Progenitor cell of endocrine pancreas (in vitro differentiated cells): ENCODE results near the gene TBXAS1. TPM values are rescaled to one million over a fixed set of nuclear protein-coding genes. Genes with fewer than 3 reads are reported as not detected.
"Not testable (repeated sequence)": the region's sequence is repeated elsewhere in the genome, so short reads cannot be mapped to it uniquely, and the experiment has no call there.

Experiments used
- DNase-seq: peaks from one replicate; pipeline ENCODE4 v3.0.0; 2021; ENCODE audit warnings: low spot score; ENCODE audit not compliant: unreplicated experiment
- H3K27ac Mint-ChIP-seq: 2 replicates; pipeline ENCODE4 v1.8.0; 2021; ENCODE audit warnings: mild to moderate bottlenecking, moderate library complexity, mixed read lengths
- H3K27me3 Mint-ChIP-seq: 2 replicates; pipeline ENCODE4 v1.8.0; 2021; ENCODE audit warnings: mixed read lengths
- H3K36me3 Mint-ChIP-seq: 2 replicates; pipeline ENCODE4 v1.8.0; 2022; ENCODE audit warnings: mixed read lengths; ENCODE audit not compliant: insufficient read depth
- H3K4me1 Mint-ChIP-seq: 2 replicates; pipeline ENCODE4 v1.8.0; 2021; ENCODE audit warnings: low read depth, mixed read lengths
- H3K4me3 Mint-ChIP-seq: 2 replicates; pipeline ENCODE4 v1.8.0; 2021; ENCODE audit warnings: low read depth, mild to moderate bottlenecking, moderate library complexity, mixed read lengths
- H3K9me3 Mint-ChIP-seq: 2 replicates; pipeline ENCODE4 v1.8.0; 2021; ENCODE audit warnings: low read depth, mixed read lengths
- total RNA-seq: library from RNA; stranded (reverse); gene quantifications from 2 replicates; pipeline ENCODE4 v1.2.1, GENCODE V29; 2021
- TF ChIP-seq, protein P1 (sequence below): fragments of 200-600 bp; sonication (generic); IDR thresholded peaks from one replicate; pipeline ENCODE4 v1.5.0; 2021; ENCODE audit warnings: antibody characterized with exemption, mild to moderate bottlenecking; ENCODE audit not compliant: unreplicated experiment

TBXAS1 gene
- total RNA-seq, 1 donor from 2014 or later: 10.4 TPM

GRCh38 chr7:139840776-139841175 is 11.7 kb downstream of the TBXAS1 start:
- peaks cover 16% of the 10 kb centered on the region for H3K9me3 Mint-ChIP-seq
- H3K27me3 Mint-ChIP-seq: peaks cover 10% of the 10 kb centered on the region
- peaks cover 7% of the 10 kb centered on the region for H3K4me1 Mint-ChIP-seq
- DNase-seq: no peak
- H3K27ac Mint-ChIP-seq: no peak overlapping the region
- no peak overlapping the region for H3K4me3 Mint-ChIP-seq
- peaks cover 7% of the 10 kb centered on the region for H3K36me3 Mint-ChIP-seq
- TF ChIP-seq, protein P1, sequence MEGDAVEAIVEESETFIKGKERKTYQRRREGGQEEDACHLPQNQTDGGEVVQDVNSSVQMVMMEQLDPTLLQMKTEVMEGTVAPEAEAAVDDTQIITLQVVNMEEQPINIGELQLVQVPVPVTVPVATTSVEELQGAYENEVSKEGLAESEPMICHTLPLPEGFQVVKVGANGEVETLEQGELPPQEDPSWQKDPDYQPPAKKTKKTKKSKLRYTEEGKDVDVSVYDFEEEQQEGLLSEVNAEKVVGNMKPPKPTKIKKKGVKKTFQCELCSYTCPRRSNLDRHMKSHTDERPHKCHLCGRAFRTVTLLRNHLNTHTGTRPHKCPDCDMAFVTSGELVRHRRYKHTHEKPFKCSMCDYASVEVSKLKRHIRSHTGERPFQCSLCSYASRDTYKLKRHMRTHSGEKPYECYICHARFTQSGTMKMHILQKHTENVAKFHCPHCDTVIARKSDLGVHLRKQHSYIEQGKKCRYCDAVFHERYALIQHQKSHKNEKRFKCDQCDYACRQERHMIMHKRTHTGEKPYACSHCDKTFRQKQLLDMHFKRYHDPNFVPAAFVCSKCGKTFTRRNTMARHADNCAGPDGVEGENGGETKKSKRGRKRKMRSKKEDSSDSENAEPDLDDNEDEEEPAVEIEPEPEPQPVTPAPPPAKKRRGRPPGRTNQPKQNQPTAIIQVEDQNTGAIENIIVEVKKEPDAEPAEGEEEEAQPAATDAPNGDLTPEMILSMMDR: no peak

DNA sequence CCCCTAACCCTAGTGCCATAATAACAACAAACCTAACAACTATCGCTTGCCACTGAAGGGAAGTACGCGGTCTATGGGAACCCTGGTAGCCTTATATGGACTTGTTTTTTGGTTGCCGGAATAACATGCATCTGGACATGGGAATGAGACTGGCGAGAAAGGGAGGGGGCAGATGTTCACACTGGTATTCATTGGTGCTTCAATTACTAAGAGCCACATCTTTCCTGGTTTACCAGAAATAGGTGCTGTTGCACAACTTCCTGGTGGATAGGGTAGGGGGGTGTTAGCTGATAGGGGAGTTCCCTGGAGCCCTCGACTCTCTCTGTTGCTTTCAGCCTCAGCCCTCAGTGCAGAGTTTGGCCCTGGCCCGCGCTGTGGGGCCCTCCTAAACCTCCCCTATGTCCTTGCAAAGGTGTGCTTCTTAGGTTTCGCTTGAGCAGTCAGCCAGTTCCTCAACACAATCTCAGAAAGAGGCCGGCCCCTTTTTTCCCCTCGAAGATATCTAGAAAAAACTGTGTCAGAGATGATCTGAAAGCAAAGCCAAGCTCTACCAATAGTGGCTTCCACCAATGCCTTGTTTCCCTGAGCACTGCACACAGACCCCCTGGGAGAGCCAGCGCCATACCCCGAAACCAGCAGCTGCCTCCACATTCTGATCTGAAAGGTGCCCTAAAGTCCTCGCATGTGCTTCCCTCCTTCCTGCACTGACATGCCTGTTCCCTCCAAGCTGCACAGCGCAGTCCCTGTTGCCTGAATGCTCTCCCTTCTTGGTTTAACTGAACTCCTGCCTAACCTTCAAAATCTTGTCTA is 13.5 kb downstream of the TBXAS1 start:
- peaks cover 10% of the 10 kb centered on the region for H3K27me3 Mint-ChIP-seq
- H3K36me3 Mint-ChIP-seq: no peaks in the 10 kb centered on the region
- H3K27ac Mint-ChIP-seq: no peak overlapping the region
- H3K9me3 Mint-ChIP-seq: no peaks in the 10 kb centered on the region
- TF ChIP-seq, protein P1: no peak
- no peak for DNase-seq
- no peak overlapping the region for H3K4me3 Mint-ChIP-seq
- peaks cover 15% of the 10 kb centered on the region for H3K4me1 Mint-ChIP-seq

GRCh38 chr7:139843211-139843537 is 14.1 kb downstream of the TBXAS1 start:
- H3K27me3 Mint-ChIP-seq, H3K4me3 Mint-ChIP-seq, H3K27ac Mint-ChIP-seq, H3K36me3 Mint-ChIP-seq, H3K9me3 Mint-ChIP-seq, DNase-seq: not testable (repeated sequence)
- peaks cover 14% of the 10 kb centered on the region for H3K4me1 Mint-ChIP-seq

GRCh38 chr7:139844779-139845442 is 15.8 kb downstream of the TBXAS1 start:
- TF ChIP-seq, protein P1: no peak
- Mint-ChIP-seq H3K27ac (peak overlapping the region; percentile 60), H3K27me3 (peaks cover 7% of the 10 kb centered on the region), H3K36me3 (no peaks in the 10 kb centered on the region), H3K9me3 (no peaks in the 10 kb centered on the region), H3K4me1 (peaks cover 8% of the 10 kb centered on the region), H3K4me3 (no peak overlapping the region)
- no peak for DNase-seq

- Mint-ChIP-seq H3K9me3 (no peaks in the 10 kb centered on the region), H3K4me3 (no peak overlapping the region), H3K27me3 (peaks cover 7% of the 10 kb centered on the region), H3K36me3 (no peaks in the 10 kb centered on the region), H3K27ac (no peak overlapping the region), H3K4me1 (peaks cover 8% of the 10 kb centered on the region)
- TF ChIP-seq, protein P1: no peak
- DNase-seq: no peak
Measured at GRCh38 chr7:139845443-139845805, 16.4 kb downstream of the TBXAS1 start.

DNA sequence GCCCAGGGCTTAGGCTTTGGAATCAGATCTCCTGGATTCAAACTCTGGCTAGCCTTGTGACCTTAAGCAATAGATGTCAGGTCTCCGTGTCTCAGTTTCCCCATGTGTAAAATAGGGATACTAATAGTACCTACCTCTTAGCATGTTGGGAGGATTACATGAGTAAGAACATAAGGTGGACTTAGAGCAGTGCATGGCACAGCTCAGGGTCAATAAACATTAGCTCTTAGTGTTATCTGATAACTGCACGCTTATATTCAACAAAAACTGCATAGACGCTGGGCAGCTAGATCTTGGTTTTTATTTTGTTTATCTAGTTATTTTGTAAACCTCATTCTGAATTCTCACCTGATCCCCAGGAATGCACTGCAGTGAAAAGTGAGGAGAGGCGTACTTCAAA is 17.2 kb downstream of the TBXAS1 start:
- no peak for DNase-seq
- peaks cover 8% of the 10 kb centered on the region for H3K4me1 Mint-ChIP-seq
- H3K27me3 Mint-ChIP-seq: peaks cover 7% of the 10 kb centered on the region
- no peak overlapping the region for H3K27ac Mint-ChIP-seq
- no peak overlapping the region for H3K4me3 Mint-ChIP-seq
- H3K36me3 Mint-ChIP-seq: no peaks in the 10 kb centered on the region
- TF ChIP-seq, protein P1: no peak
- H3K9me3 Mint-ChIP-seq: no peaks in the 10 kb centered on the region
